ENCODE data around the gene BLOC1S6.
A peak's percentile ranks its signal among the peaks of the same experiment; 100 is the strongest.

GRCh38 chr15:45611305-45611704 lies 24.1 kb downstream of the BLOC1S6 start:
- no peak for TF ChIP-seq ZFP36L2 (CRISPR knock-in tag; IDR thresholded peaks at IDR 0.05)
- TF ChIP-seq, protein P1, sequence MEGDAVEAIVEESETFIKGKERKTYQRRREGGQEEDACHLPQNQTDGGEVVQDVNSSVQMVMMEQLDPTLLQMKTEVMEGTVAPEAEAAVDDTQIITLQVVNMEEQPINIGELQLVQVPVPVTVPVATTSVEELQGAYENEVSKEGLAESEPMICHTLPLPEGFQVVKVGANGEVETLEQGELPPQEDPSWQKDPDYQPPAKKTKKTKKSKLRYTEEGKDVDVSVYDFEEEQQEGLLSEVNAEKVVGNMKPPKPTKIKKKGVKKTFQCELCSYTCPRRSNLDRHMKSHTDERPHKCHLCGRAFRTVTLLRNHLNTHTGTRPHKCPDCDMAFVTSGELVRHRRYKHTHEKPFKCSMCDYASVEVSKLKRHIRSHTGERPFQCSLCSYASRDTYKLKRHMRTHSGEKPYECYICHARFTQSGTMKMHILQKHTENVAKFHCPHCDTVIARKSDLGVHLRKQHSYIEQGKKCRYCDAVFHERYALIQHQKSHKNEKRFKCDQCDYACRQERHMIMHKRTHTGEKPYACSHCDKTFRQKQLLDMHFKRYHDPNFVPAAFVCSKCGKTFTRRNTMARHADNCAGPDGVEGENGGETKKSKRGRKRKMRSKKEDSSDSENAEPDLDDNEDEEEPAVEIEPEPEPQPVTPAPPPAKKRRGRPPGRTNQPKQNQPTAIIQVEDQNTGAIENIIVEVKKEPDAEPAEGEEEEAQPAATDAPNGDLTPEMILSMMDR (CRISPR knock-in tag; IDR thresholded peaks at IDR 0.05) = peak; percentile 37

All from HepG2 (cell line).